Suprapubic skin (tissue), 4 donors: ENCODE results near the gene DHRS7.

Source experiments
- POLR2A ChIP-seq, 2 donors: fragments of 450-650 bp; IDR thresholded peaks; one replicate each; pipeline ENCODE4 v1.6.1; 2017; ENCODE audit warnings: antibody characterized with exemption in 2 of 2, mild to moderate bottlenecking in 2 of 2, moderate library complexity in 2 of 2
- POLR2AphosphoS5 ChIP-seq, 3 donors: sonication (generic); formaldehyde crosslinking; IDR thresholded peaks; one replicate each; pipeline ENCODE4 v1.6.1; 2017; ENCODE audit warnings: antibody characterized with exemption in 3 of 3
- TF ChIP-seq, protein P1 (sequence below), 2 donors: fragments of 200-600 bp in 1 of 2; fragments of 450-650 bp in 1 of 2; sonication (generic) in 1 of 2; IDR thresholded peaks; one replicate each; pipeline ENCODE4 v1.5.1; 2016 to 2019; ENCODE audit warnings: antibody characterized with exemption in 2 of 2, mild to moderate bottlenecking in 1 of 2, moderate library complexity in 1 of 2

GRCh38 chr14:60154671-60155070 is 10.5 kb downstream of the DHRS7 start:
- TF ChIP-seq, protein P1, sequence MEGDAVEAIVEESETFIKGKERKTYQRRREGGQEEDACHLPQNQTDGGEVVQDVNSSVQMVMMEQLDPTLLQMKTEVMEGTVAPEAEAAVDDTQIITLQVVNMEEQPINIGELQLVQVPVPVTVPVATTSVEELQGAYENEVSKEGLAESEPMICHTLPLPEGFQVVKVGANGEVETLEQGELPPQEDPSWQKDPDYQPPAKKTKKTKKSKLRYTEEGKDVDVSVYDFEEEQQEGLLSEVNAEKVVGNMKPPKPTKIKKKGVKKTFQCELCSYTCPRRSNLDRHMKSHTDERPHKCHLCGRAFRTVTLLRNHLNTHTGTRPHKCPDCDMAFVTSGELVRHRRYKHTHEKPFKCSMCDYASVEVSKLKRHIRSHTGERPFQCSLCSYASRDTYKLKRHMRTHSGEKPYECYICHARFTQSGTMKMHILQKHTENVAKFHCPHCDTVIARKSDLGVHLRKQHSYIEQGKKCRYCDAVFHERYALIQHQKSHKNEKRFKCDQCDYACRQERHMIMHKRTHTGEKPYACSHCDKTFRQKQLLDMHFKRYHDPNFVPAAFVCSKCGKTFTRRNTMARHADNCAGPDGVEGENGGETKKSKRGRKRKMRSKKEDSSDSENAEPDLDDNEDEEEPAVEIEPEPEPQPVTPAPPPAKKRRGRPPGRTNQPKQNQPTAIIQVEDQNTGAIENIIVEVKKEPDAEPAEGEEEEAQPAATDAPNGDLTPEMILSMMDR (IDR thresholded peaks at IDR 0.05): no peak
- TF ChIP-seq POLR2AphosphoS5 (IDR thresholded peaks at IDR 0.05) (no peak), POLR2A (IDR thresholded peaks at IDR 0.05) (no peak)
